Lung (tissue), 12 donors: ENCODE data around the gene APBB2. TPM values are rescaled to one million over a fixed set of nuclear protein-coding genes. Genes with fewer than 3 reads are reported as not detected.
A peak's percentile ranks its signal among the peaks of the same experiment; 100 is the strongest.

ENCODE experiments used
- ATAC-seq: fragments of 200-7000 bp; cut with Tn5 transposase; one replicate; pipeline ENCODE4 v1.9.1; 2020; ENCODE audit warnings: moderate number of reproducible peaks; ENCODE audit not compliant: insufficient read depth, low FRiP score
- DNase-seq, 3 donors: peaks; one replicate each; pipeline ENCODE4 v3.0.0-alpha.2; 2013 to 2017
- H3K27ac ChIP-seq, 2 donors: one replicate each; pipeline ENCODE4 v1.5.1; 2013; ENCODE audit warnings: mild to moderate bottlenecking in 2 of 2, moderate library complexity in 2 of 2, control low read depth in 1 of 2, inconsistent platforms in 1 of 2, low read depth in 1 of 2, low read length in 1 of 2
- H3K27me3 ChIP-seq, 3 donors: one replicate each; pipeline ENCODE4 v1.5.1; 2013; ENCODE audit warnings: low read length in 2 of 3; ENCODE audit not compliant: control insufficient read depth in 3 of 3, insufficient read depth in 3 of 3
- H3K36me3 ChIP-seq, 4 donors: one replicate each; pipeline ENCODE4 v1.5.1; 2013; ENCODE audit warnings: low read length in 4 of 4, mild to moderate bottlenecking in 1 of 4, moderate library complexity in 1 of 4; ENCODE audit not compliant: control insufficient read depth in 4 of 4, insufficient read depth in 4 of 4
- H3K4me1 ChIP-seq, 5 donors: one replicate each; pipeline ENCODE4 v1.5.1; 2013; ENCODE audit warnings: low read length in 5 of 5, mild to moderate bottlenecking in 2 of 5, moderate library complexity in 1 of 5; ENCODE audit not compliant: control insufficient read depth in 5 of 5, insufficient read depth in 5 of 5
- H3K4me3 ChIP-seq: one replicate; pipeline ENCODE4 v1.5.1; 2013; ENCODE audit warnings: mild to moderate bottlenecking, control low read depth, moderate library complexity
- H3K9ac ChIP-seq, 2 donors: one replicate each; pipeline ENCODE4 v1.5.1; 2013; ENCODE audit warnings: low read length in 2 of 2, control low read depth in 1 of 2; ENCODE audit not compliant: insufficient read depth in 1 of 2
- H3K9me3 ChIP-seq, 4 donors: one replicate each; pipeline ENCODE4 v1.5.1; 2013; ENCODE audit warnings: low read length in 3 of 4, mild to moderate bottlenecking in 1 of 4, moderate library complexity in 1 of 4; ENCODE audit not compliant: control insufficient read depth in 4 of 4, insufficient read depth in 3 of 4
- WGBS, 2 donors: extraction: QIAGEN DNeasy Blood & Tissue Kit; methylation state at CpG; one replicate each; pipeline ENCODE4 v1.1.7; 2013; 5-methylcytosine and 5-hydroxymethylcytosine counted together
- polyA plus RNA-seq, 2 donors: library from polyadenylated mRNA; stranded (reverse); fragments of 200-250 nt; gene quantifications; one replicate each; pipeline ENCODE4 v1.2.1, GENCODE V29; 2013
- total RNA-seq, 2 donors: library from RNA; depleted of rRNA in 1 of 2; stranded (reverse); fragments of >200 nt in 1 of 2; gene quantifications; one replicate each; pipeline ENCODE4 v1.2.1, GENCODE V29; 2014 to 2021
- TF ChIP-seq, protein P1 (sequence below): IDR thresholded peaks from 2 replicates; pipeline ENCODE4 v1.5.1; 2012; ENCODE audit warnings: mild to moderate bottlenecking; ENCODE audit errors: control extremely low read depth, extremely low read depth
- donor health status: control.
- donor health status: control.
- donor health status: Bipolar disorder and iron deficiency.
- donor health status: healthy.
- donor health status: DM: yes; HTN: yes; CAD: no.

The APBB2 gene
- total and polyA plus RNA-seq, 4 donors = 13.3 to 99.0 (median 40.4) TPM

DNA sequence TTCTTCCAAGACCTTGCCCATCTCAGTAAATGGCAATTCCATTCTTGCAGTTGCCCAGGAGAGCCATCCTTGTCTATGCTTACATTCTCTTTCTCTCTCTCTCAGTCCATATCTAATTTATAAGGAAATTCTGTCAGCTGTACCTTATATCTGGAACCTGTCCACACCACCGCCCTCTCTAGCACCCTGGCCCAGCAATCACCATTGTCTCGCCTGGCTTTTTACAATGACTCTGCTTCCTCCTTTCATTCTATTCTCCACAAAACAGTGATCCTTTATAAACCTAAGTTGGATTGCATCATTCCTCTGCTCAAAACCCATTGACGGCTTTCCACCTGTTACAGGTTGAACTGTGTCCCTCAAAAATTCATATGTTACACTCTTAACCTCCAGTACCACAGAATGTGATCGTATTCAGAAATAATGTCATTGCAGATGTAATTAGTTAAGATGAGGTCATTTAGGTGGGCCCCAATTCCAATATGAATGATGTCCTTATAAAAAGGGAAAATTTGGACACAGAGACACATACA, 31.3 kb downstream of the APBB2 start:
- ATAC-seq = no peak
- TF ChIP-seq, protein P1, sequence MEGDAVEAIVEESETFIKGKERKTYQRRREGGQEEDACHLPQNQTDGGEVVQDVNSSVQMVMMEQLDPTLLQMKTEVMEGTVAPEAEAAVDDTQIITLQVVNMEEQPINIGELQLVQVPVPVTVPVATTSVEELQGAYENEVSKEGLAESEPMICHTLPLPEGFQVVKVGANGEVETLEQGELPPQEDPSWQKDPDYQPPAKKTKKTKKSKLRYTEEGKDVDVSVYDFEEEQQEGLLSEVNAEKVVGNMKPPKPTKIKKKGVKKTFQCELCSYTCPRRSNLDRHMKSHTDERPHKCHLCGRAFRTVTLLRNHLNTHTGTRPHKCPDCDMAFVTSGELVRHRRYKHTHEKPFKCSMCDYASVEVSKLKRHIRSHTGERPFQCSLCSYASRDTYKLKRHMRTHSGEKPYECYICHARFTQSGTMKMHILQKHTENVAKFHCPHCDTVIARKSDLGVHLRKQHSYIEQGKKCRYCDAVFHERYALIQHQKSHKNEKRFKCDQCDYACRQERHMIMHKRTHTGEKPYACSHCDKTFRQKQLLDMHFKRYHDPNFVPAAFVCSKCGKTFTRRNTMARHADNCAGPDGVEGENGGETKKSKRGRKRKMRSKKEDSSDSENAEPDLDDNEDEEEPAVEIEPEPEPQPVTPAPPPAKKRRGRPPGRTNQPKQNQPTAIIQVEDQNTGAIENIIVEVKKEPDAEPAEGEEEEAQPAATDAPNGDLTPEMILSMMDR = no peak
- 94 to 95% methylated on average over 4 of the region's 4 CpGs for WGBS, 2 donors

DNA sequence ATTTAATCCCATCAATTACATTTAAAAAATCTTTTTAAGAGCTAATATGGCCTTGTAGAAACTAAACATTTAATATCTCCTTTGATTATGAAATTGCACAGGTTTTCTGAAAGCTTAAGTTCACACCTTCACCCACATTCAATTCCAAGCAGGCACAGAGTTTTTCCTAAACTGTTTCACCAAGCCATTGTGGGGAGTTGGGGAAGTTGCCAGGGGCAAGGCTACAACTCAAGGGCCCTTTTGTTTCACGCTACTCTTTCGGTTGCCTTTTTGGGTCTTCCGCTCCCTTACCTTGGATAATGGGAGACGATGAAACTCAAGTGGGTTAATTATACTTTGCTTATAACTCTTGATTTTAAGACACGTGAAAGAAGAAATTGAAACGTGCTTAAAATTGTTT, 33.3 kb downstream of the APBB2 start:
- H3K4me3 ChIP-seq = no peak overlapping the region
- 95% methylated on average over 6 of the region's 6 CpGs for WGBS, 2 donors
- H3K36me3 ChIP-seq = no peaks in the 10 kb centered on the region
- DNase-seq = no peak
- TF ChIP-seq, protein P1 = no peak
- no peaks in the 10 kb centered on the region for H3K9me3 ChIP-seq
- H3K27me3 ChIP-seq = no peaks in the 10 kb centered on the region
- no peak overlapping the region for H3K27ac ChIP-seq
- H3K4me1 ChIP-seq = peaks cover 6 to 39% (median 10%) of the 10 kb centered on the region in 5 donors
- ATAC-seq = no peak
- H3K9ac ChIP-seq = no peak overlapping the region

More for the DNA sequence above, 31.3 kb downstream of the APBB2 start:
- no peaks in the 10 kb centered on the region for H3K9me3 ChIP-seq
- DNase-seq = no peak
- no peaks in the 10 kb centered on the region for H3K36me3 ChIP-seq
- H3K27ac ChIP-seq = no peak overlapping the region
- H3K9ac ChIP-seq = no peak overlapping the region
- H3K4me3 ChIP-seq = no peak overlapping the region
- peaks cover 2 to 33% (median 14%) of the 10 kb centered on the region in 5 donors for H3K4me1 ChIP-seq
- H3K27me3 ChIP-seq = no peaks in the 10 kb centered on the region

DNA sequence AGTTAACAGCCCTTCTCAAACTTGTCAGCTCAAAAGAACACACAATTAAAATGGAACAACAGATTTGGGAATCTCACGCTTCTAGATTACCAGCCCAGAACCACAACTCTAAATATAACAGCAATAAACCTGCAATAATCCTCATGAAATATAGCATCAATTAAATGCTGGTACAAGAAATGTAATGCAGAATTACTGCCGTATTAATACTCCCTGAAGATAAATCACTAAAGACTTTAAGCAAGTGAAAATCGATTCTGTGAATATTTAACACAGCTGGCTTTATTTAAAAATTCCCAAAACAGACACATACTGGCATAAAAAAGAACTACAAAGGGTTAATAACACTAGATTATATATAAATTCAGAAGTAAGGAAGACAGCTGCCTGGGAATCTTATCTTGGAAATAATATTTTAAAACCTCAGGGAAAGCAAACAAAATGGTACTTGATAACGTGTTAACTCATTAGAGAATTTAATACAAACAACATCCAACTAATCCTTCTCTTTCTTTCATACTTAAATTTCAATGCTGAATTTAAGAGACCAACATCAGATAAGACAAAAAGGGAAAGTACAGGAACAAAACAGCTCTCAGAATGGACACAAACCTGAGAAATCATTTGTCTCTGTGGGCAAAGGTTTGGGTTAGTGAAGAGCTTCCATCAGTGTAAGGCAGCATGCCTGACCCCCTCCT, 34.7 kb downstream of the APBB2 start:
- TF ChIP-seq, protein P1 = no peak
- Histone ChIP-seq H3K9ac (no peak overlapping the region), H3K4me1 (peaks cover 6 to 36% (median 7%) of the 10 kb centered on the region in 5 donors), H3K27me3 (no peaks in the 10 kb centered on the region), H3K36me3 (no peaks in the 10 kb centered on the region), H3K9me3 (no peaks in the 10 kb centered on the region), H3K27ac (no peak overlapping the region), H3K4me3 (no peak overlapping the region)
- ATAC-seq (no peak), DNase-seq (peak in 2 of 3 donors; percentile 52 to 67)
- WGBS, 2 donors = 51 to 77% methylated on average over 4 of the region's 4 CpGs
